Measurements from ENCODE around the gene P2RY2.
"Not testable (repeated sequence)": the region's sequence is repeated elsewhere in the genome, so short reads cannot be mapped to it uniquely, and the experiment has no call there.

GRCh38 chr11:73274191-73274590, 56.1 kb downstream of the P2RY2 start:
- TF ChIP-seq, protein P1, sequence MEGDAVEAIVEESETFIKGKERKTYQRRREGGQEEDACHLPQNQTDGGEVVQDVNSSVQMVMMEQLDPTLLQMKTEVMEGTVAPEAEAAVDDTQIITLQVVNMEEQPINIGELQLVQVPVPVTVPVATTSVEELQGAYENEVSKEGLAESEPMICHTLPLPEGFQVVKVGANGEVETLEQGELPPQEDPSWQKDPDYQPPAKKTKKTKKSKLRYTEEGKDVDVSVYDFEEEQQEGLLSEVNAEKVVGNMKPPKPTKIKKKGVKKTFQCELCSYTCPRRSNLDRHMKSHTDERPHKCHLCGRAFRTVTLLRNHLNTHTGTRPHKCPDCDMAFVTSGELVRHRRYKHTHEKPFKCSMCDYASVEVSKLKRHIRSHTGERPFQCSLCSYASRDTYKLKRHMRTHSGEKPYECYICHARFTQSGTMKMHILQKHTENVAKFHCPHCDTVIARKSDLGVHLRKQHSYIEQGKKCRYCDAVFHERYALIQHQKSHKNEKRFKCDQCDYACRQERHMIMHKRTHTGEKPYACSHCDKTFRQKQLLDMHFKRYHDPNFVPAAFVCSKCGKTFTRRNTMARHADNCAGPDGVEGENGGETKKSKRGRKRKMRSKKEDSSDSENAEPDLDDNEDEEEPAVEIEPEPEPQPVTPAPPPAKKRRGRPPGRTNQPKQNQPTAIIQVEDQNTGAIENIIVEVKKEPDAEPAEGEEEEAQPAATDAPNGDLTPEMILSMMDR (IDR thresholded peaks at IDR 0.05; ENCODE audit: insufficient read depth, low read length): not testable (repeated sequence)
- not testable (repeated sequence) for TF ChIP-seq GABPA (IDR thresholded peaks at IDR 0.05; ENCODE audit: low read depth); SPI1 (IDR thresholded peaks at IDR 0.05; ENCODE audit: borderline replicate concordance, low read depth)
- TF ChIP-seq, protein P2, sequence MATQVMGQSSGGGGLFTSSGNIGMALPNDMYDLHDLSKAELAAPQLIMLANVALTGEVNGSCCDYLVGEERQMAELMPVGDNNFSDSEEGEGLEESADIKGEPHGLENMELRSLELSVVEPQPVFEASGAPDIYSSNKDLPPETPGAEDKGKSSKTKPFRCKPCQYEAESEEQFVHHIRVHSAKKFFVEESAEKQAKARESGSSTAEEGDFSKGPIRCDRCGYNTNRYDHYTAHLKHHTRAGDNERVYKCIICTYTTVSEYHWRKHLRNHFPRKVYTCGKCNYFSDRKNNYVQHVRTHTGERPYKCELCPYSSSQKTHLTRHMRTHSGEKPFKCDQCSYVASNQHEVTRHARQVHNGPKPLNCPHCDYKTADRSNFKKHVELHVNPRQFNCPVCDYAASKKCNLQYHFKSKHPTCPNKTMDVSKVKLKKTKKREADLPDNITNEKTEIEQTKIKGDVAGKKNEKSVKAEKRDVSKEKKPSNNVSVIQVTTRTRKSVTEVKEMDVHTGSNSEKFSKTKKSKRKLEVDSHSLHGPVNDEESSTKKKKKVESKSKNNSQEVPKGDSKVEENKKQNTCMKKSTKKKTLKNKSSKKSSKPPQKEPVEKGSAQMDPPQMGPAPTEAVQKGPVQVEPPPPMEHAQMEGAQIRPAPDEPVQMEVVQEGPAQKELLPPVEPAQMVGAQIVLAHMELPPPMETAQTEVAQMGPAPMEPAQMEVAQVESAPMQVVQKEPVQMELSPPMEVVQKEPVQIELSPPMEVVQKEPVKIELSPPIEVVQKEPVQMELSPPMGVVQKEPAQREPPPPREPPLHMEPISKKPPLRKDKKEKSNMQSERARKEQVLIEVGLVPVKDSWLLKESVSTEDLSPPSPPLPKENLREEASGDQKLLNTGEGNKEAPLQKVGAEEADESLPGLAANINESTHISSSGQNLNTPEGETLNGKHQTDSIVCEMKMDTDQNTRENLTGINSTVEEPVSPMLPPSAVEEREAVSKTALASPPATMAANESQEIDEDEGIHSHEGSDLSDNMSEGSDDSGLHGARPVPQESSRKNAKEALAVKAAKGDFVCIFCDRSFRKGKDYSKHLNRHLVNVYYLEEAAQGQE (IDR thresholded peaks at IDR 0.05; ENCODE audit: insufficient replicate concordance, low read depth): not testable (repeated sequence)
